D721Med (cell line): ENCODE measurements around the gene FGGY.

Source experiments
- DNase-seq: peaks from one replicate; pipeline ENCODE4 v3.0.0; 2011; ENCODE audit warnings: low spot score; ENCODE audit not compliant: insufficient read length
- FAIRE-seq: peaks from 2 replicates; lab custom pipeline; 2011; peaks lifted over from hg19 to GRCh38; lab: Jason Lieb, UNC
- CTCF ChIP-seq: IDR thresholded peaks from 2 replicates; pipeline ENCODE4 v1.5.1; 2012; ENCODE audit warnings: mild to moderate bottlenecking, control low read depth; ENCODE audit not compliant: insufficient read depth; ENCODE audit errors: missing control alignments

Gene FGGY

DNA sequence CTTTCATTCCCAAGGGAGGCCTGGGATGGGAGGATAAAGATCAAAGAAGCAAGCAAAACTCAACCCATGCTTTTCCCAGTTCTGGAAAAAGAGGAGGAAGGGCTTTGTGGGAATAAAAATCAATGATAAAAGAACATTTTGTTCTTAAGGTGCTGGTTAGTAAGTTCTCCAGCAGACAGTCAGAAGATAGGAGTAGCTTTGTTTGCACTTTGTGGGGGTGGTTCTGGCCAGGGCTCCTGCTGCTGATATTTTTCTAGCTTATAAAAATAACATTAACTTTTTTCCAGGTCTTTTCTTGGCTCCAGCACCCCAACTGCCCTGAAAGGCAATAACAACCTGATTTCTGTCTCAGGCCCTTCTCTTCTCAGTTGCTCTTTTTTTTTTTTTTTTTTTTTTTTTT, 220.0 kb downstream of the FGGY start:
- DNase-seq (no peak), FAIRE-seq (no peak)
- no peak for TF ChIP-seq CTCF

GRCh38 chr1:59520194-59520593, 223.3 kb downstream of the FGGY start:
- no peak for TF ChIP-seq CTCF
- DNase-seq (no peak), FAIRE-seq (no peak)

- FAIRE-seq (no peak), DNase-seq (no peak)
- no peak for TF ChIP-seq CTCF
Measured at GRCh38 chr1:59520827-59521418, 224.0 kb downstream of the FGGY start.

- no peak for FAIRE-seq
- DNase-seq: no peak
- TF ChIP-seq CTCF: no peak
Measured at GRCh38 chr1:59521456-59521855, 224.6 kb downstream of the FGGY start.

DNA sequence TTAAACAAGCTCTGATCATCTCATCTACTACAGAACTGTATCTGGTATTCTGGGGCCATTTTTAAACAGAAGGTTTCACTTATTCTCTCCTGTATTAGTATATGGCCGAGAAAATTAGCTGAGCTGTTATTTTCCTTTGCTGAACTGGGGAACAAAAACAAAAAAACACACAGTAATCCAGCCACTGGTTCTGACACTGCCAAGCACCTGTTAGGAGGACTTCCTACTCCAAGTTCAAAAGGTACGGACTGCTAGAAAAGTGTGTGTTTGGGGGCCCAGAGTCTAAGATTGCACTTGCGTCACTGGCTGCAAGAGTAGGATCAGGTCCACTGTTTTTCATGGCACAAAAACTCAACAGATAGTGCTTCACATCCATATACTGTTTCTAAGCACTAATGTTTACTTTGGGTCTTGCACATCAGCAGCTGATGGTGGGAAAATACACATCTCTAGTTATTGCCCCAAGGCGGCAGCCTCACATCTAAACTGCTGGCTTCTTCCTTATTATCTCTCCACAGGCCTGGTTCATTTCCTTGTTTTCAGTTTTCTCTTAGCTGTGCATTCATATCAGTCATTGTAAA, 226.1 kb downstream of the FGGY start:
- no peak for TF ChIP-seq CTCF
- FAIRE-seq: no peak
- no peak for DNase-seq

- no peak for DNase-seq
- no peak for FAIRE-seq
- TF ChIP-seq CTCF: no peak
Measured at GRCh38 chr1:59523745-59524450, 227.0 kb downstream of the FGGY start.

- no peak for FAIRE-seq
Measured at GRCh38 chr1:59526240-59526639, 229.3 kb downstream of the FGGY start.

More at GRCh38 chr1:59526240-59526639, 229.3 kb downstream of the FGGY start:
- TF ChIP-seq CTCF: no peak
- DNase-seq: no peak
